ENCODE results near the gene PLCB4. TPM values are rescaled to one million over a fixed set of nuclear protein-coding genes. Genes with fewer than 3 reads are reported as not detected.

The PLCB4 gene
- polyA plus RNA-seq, 1 of the 3 experiments (the other 2 are of a cell fraction) = 5.5 TPM

GRCh38 chr20:9492067-9492466 lies 423.2 kb downstream of the PLCB4 start (continued):
- TF ChIP-seq, protein P1, sequence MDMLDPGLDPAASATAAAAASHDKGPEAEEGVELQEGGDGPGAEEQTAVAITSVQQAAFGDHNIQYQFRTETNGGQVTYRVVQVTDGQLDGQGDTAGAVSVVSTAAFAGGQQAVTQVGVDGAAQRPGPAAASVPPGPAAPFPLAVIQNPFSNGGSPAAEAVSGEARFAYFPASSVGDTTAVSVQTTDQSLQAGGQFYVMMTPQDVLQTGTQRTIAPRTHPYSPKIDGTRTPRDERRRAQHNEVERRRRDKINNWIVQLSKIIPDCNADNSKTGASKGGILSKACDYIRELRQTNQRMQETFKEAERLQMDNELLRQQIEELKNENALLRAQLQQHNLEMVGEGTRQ (IDR thresholded peaks at IDR 0.05; ENCODE audit: borderline replicate concordance, low read depth, low read length) = no peak
- TF ChIP-seq YY1 (IDR thresholded peaks at IDR 0.05; ENCODE audit: low read depth) (peak; percentile 19; the same call in 1 of the 2 replicates), IRF3 (IDR thresholded peaks at IDR 0.05; ENCODE audit: low read depth, low read length) (no peak), ELF1 (IDR thresholded peaks at IDR 0.05) (no peak), RXRA (IDR thresholded peaks at IDR 0.05; ENCODE audit: borderline replicate concordance, low read depth) (peak; percentile 85; the same call in 1 of the 2 replicates), ZBTB33 (IDR thresholded peaks at IDR 0.05; ENCODE audit: borderline replicate concordance, low read depth) (no peak), JUND (IDR thresholded peaks at IDR 0.05) (peak; percentile 79), MXI1 (IDR thresholded peaks at IDR 0.05; ENCODE audit: low read depth, low read length) (no peak), POLR2AphosphoS5 (IDR thresholded peaks at IDR 0.05; ENCODE audit: low read depth, low read length) (0 out of 2 replicates have a peak, but pooled peaks have one; percentile 19), RFX5 (IDR thresholded peaks at IDR 0.05; ENCODE audit: low read length) (no peak)
- TF ChIP-seq, protein P2, sequence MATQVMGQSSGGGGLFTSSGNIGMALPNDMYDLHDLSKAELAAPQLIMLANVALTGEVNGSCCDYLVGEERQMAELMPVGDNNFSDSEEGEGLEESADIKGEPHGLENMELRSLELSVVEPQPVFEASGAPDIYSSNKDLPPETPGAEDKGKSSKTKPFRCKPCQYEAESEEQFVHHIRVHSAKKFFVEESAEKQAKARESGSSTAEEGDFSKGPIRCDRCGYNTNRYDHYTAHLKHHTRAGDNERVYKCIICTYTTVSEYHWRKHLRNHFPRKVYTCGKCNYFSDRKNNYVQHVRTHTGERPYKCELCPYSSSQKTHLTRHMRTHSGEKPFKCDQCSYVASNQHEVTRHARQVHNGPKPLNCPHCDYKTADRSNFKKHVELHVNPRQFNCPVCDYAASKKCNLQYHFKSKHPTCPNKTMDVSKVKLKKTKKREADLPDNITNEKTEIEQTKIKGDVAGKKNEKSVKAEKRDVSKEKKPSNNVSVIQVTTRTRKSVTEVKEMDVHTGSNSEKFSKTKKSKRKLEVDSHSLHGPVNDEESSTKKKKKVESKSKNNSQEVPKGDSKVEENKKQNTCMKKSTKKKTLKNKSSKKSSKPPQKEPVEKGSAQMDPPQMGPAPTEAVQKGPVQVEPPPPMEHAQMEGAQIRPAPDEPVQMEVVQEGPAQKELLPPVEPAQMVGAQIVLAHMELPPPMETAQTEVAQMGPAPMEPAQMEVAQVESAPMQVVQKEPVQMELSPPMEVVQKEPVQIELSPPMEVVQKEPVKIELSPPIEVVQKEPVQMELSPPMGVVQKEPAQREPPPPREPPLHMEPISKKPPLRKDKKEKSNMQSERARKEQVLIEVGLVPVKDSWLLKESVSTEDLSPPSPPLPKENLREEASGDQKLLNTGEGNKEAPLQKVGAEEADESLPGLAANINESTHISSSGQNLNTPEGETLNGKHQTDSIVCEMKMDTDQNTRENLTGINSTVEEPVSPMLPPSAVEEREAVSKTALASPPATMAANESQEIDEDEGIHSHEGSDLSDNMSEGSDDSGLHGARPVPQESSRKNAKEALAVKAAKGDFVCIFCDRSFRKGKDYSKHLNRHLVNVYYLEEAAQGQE (IDR thresholded peaks at IDR 0.05; ENCODE audit: low read depth, low read length) = no peak
- TF ChIP-seq, protein P3, sequence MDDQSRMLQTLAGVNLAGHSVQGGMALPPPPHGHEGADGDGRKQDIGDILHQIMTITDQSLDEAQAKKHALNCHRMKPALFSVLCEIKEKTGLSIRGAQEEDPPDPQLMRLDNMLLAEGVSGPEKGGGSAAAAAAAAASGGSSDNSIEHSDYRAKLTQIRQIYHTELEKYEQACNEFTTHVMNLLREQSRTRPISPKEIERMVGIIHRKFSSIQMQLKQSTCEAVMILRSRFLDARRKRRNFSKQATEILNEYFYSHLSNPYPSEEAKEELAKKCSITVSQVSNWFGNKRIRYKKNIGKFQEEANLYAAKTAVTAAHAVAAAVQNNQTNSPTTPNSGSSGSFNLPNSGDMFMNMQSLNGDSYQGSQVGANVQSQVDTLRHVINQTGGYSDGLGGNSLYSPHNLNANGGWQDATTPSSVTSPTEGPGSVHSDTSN (IDR thresholded peaks at IDR 0.05) = peak; percentile 74; the same call in 1 of the 2 replicates

Data from SK-N-SH (cell line).